Upper lobe of right lung (tissue), 1 donor: ENCODE measurements around the gene SVBP. TPM values are rescaled to one million over a fixed set of nuclear protein-coding genes. Genes with fewer than 3 reads are reported as not detected.

Experiments
- ATAC-seq: fragments of 200-7000 bp; cut with Tn5 transposase; one replicate; pipeline ENCODE4 v1.9.1; 2020; ENCODE audit warnings: mild to moderate bottlenecking, moderate library complexity
- DNase-seq: peaks from one replicate; pipeline ENCODE4 v3.0.0-alpha.2; 2020
- H3K27ac ChIP-seq: fragments of 200-600 bp; one replicate; pipeline ENCODE4 v1.8.0; 2022
- H3K27me3 ChIP-seq: fragments of 200-600 bp; one replicate; pipeline ENCODE4 v1.8.0; 2022; ENCODE audit warnings: mild to moderate bottlenecking
- H3K36me3 ChIP-seq: fragments of 200-600 bp; one replicate; pipeline ENCODE4 v1.8.0; 2022
- H3K4me1 ChIP-seq: fragments of 200-600 bp; one replicate; pipeline ENCODE4 v1.8.0; 2022
- H3K4me3 ChIP-seq: fragments of 200-600 bp; one replicate; pipeline ENCODE4 v1.8.0; 2022; ENCODE audit warnings: mild to moderate bottlenecking
- H3K9me3 ChIP-seq: fragments of 200-600 bp; one replicate; pipeline ENCODE4 v1.8.0; 2022
- intact Hi-C: fragments of 100-400 bp; cut with DNase I; formaldehyde crosslinking; loops from one replicate; pipeline ENCODE4 v1.11.0; 2022
- total RNA-seq: library from RNA; stranded (reverse); fragmentation: NEBNext Ultra II Directional; extraction: Animal tissue kit (Norgen Biotek cat#: 25700); gene quantifications from one replicate; pipeline ENCODE4 v1.2.1, GENCODE V29; 2021
- TF ChIP-seq, protein P1 (sequence below): fragments of 200-600 bp; IDR thresholded peaks from one replicate; pipeline ENCODE4 v1.8.0; 2022; ENCODE audit warnings: antibody characterized with exemption
- donor health status: DM: no; HTN: yes; CAD: no; lungs with severe emphysema.

The SVBP gene
- total RNA-seq, 1 donor from 2014 or later = 19.4 TPM

DNA sequence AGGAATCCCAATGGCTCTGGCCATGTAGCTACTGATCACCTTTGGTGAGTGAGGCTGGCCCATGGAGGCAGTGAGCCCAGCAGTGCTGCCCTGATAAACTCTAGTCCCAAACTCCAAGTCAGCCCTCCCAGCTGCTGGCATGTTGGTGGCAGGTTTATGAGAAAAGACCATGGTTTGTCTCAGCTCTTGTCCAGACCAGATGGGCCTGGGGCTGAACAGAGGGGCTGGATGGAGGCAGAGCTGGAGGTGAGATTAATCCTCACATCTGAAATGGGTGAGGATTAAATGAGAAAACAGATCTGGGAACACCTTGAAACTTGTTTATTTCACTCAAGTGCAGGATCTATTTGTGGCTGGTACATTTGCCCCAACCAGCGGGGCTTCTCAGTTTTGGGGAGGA lies 29.2 kb downstream of the SVBP start:
- TF ChIP-seq, protein P1, sequence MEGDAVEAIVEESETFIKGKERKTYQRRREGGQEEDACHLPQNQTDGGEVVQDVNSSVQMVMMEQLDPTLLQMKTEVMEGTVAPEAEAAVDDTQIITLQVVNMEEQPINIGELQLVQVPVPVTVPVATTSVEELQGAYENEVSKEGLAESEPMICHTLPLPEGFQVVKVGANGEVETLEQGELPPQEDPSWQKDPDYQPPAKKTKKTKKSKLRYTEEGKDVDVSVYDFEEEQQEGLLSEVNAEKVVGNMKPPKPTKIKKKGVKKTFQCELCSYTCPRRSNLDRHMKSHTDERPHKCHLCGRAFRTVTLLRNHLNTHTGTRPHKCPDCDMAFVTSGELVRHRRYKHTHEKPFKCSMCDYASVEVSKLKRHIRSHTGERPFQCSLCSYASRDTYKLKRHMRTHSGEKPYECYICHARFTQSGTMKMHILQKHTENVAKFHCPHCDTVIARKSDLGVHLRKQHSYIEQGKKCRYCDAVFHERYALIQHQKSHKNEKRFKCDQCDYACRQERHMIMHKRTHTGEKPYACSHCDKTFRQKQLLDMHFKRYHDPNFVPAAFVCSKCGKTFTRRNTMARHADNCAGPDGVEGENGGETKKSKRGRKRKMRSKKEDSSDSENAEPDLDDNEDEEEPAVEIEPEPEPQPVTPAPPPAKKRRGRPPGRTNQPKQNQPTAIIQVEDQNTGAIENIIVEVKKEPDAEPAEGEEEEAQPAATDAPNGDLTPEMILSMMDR = no peak
- DNase-seq (no peak), ATAC-seq (no peak)
- no peaks in the 10 kb centered on the region for H3K27me3 ChIP-seq
- no peak overlapping the region for H3K4me3 ChIP-seq
- no peak overlapping the region for H3K27ac ChIP-seq
- H3K4me1 ChIP-seq = peaks cover 9% of the 10 kb centered on the region
- intact Hi-C loops = no loop called here
- H3K9me3 ChIP-seq = no peaks in the 10 kb centered on the region
- no peaks in the 10 kb centered on the region for H3K36me3 ChIP-seq

- TF ChIP-seq, protein P1 = no peak
- Histone ChIP-seq H3K9me3 (no peaks in the 10 kb centered on the region), H3K27me3 (no peaks in the 10 kb centered on the region), H3K36me3 (peaks cover 6% of the 10 kb centered on the region), H3K4me3 (no peak overlapping the region), H3K4me1 (peaks cover 9% of the 10 kb centered on the region), H3K27ac (no peak overlapping the region)
- DNase-seq = no peak
- ATAC-seq = no peak
- intact Hi-C loops = no loop called here
Observed at GRCh38 chr1:42786097-42786496, 31.1 kb downstream of the SVBP start.

- ATAC-seq (peak; percentile 54), DNase-seq (no peak)
- TF ChIP-seq, protein P1 = no peak
- H3K4me1 ChIP-seq = peaks cover 9% of the 10 kb centered on the region
- intact Hi-C loops = no loop called here
- H3K27ac ChIP-seq = no peak within 1 kb of the TSS
- H3K4me3 ChIP-seq = peak within 1 kb of the TSS; percentile 47
- no peaks in the 10 kb centered on the region for H3K9me3 ChIP-seq
- H3K27me3 ChIP-seq = no peaks in the 10 kb centered on the region
- peaks cover 10% of the 10 kb centered on the region for H3K36me3 ChIP-seq
Observed at GRCh38 chr1:42784946-42785693, 32.1 kb downstream of the SVBP start, which contains the start of gene TMEM269. Gene TMEM269, plus strand, starts transcription at chr1:42784991. Its CDS starts 4,903 bp downstream, at chr1:42789894.

DNA sequence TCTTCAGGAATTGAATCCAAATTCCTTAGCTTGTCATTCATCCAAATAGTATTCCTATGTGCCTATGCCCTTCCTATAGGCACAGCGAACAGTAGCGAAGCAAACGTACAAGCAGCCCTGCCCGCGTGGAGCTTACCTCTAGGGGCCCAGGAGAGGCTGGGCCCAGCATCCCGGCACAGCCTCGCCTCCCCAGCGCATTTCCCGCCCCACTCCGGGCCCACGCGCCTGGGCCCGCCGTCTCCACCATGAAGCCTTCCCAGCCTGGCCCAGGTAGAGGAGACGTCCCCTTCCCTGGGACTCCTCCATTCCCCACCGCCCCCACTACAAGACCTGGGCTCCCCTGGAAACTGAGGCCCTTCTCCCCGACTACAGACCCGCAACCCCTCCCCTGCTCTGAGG lies 32.7 kb downstream of the SVBP start:
- Histone ChIP-seq H3K36me3 (peaks cover 10% of the 10 kb centered on the region), H3K27me3 (no peaks in the 10 kb centered on the region), H3K4me1 (peaks cover 9% of the 10 kb centered on the region), H3K27ac (no peak overlapping the region), H3K9me3 (no peaks in the 10 kb centered on the region), H3K4me3 (no peak overlapping the region)
- DNase-seq (no peak), ATAC-seq (no peak)
- intact Hi-C loops = no loop called here
- TF ChIP-seq, protein P1 = no peak

GRCh38 chr1:42783092-42783491 lies 34.1 kb downstream of the SVBP start:
- no peak overlapping the region for H3K4me3 ChIP-seq
- H3K27ac ChIP-seq = no peak overlapping the region
- DNase-seq (no peak), ATAC-seq (no peak)
- no peaks in the 10 kb centered on the region for H3K27me3 ChIP-seq
- no peaks in the 10 kb centered on the region for H3K9me3 ChIP-seq
- H3K4me1 ChIP-seq = peaks cover 9% of the 10 kb centered on the region
- intact Hi-C loops = no loop called here
- peaks cover 10% of the 10 kb centered on the region for H3K36me3 ChIP-seq
- TF ChIP-seq, protein P1 = no peak
